Glomerular visceral epithelial cell (primary cell): ENCODE results near the gene ERCC2.
"Not testable (repeated sequence)": the region's sequence is repeated elsewhere in the genome, so short reads cannot be mapped to it uniquely, and the experiment has no call there.

Experiments
- DNase-seq: peaks from one replicate; pipeline ENCODE4 v3.0.0-alpha.2; 2016; ENCODE audit errors: extremely low spot score

The ERCC2 gene

GRCh38 chr19:45333609-45334303, 36.6 kb downstream of the ERCC2 start:
- no peak for DNase-seq

DNA sequence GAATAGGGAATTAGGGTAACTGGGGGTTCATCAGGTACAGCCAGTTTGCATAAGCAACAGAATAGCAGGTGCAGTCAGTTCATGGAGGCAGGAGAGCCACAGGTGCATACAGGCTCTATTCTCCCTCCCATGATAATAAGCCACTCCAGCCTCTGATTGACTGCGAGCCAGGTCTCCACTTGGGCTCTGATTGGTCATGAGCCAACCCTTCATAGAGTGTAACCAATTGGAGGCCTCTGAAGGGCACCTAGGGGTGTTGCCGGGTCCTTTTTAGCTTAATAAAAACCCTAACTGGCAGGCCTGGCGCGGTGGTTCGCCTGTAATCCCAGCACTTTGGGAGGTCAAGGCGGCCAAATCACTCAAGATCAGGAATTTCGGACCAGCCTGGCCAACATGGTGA, 39.0 kb downstream of the ERCC2 start:
- no peak for DNase-seq

DNA sequence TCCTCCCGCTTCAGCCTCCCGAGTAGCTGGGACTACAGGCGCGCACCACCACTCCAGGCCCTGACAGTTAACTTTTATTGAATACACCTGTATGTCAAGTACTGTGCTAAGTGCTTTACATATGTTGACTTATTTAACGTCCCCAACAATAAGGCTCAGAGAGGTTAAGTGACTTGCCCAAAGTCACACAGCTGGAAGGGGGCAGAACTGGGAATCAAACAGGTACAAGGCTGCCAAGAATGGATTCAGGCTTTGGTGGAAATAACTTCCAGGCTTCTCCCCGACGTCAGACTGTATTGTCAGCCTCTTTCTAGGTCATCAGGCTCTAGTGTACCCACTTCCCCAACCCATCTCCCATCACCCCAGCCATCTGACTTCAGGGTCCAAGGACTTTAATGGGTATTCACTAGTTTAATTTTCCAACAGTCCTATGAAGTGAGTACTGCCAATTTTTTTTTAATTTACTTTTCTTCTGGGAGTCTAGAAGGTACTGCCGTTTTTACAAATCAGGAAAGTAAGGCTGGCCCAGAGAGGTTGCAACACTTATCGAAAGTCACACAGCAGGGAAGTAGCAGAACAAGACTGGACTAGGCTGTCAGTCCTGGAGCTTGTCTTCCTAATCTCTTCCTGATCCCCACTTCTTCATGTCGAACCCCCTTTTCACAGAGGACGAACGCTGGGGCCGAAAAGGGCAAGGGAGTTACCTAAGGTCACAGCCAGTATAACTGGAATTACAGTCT, 42.8 kb downstream of the ERCC2 start:
- DNase-seq, result no peak

DNA sequence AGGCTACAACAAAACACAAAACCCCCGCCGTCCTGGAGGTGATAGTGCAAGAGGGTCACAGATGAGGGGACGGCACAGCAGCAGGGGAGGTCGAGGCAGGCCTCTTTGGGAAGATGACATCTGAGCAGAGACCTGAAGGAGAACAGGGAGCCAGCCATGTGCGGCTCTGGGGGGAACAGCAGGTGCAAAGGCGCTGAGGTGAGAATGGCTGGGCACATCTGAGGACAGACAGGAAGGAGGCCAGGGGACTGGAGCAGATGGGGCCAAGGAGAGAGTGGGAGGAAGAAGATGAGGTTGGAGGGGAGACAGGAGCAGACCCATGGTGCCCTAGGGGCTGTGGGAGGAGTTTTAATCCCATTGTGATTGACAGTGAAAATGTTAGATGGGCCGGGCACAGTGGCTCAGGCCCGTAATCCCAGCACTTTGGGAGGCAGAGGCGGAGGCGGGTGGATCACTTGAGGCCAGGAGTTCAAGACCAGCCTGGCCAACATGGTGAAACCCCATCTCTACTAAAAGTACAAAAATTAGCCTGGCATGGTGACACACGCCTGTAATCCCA, 45.9 kb downstream of the ERCC2 start:
- no peak for DNase-seq

- no peak for DNase-seq
These were observed 46.7 kb downstream of the ERCC2 start for GRCh38 chr19:45323671-45324081.

DNA sequence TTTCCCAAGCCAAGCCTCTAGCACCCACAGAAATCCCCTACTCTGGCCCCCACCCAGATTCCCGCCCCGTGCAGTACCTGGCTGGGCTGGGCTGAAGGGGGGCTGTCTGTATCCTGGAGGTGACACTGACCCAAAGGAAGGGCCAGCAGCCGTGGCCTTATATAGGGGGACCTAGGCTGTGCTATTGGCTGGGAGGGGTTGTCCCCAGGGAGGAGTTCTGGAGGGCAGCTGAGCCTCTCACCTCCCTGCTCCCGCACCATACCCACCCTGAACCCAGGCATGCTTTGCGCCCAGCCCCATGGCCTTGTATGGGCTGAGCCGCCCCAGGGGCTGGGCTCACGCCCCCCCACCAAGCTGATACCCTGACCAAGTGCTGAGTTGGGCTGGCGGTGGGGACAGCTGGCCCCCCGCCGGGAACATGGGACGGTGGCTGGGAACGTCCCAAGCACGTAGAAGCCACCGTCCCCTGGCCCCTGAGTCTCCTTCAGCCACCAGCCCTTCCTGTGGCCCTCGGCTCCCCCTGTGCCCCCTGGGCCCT, 47.6 kb downstream of the ERCC2 start, which contains the start of gene CKM:
TSS of gene CKM (minus strand) at position 132 of the 538 bp plus-strand sequence. CDS start 3,162 bp downstream, outside the sequence.
- DNase-seq, result no peak

DNA sequence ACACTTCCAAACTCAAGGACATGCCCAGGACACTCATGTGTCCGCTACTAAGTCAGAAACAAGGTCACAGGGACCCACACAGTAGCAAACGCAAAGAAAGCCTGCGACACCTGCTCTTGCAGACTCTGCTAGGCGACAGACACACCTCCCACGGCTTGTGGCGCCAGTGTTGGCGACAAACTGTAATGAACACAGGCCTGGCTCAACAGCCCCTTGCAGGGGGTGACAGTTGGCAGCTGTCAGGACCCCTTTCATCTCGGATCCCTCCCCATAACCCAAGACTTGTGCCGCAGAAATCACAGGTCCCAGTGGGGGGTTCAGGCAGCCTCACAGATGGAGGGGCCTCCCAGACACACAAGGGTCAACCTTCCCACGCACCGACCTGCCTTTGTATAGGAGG, 48.1 kb downstream of the ERCC2 start:
- no peak for DNase-seq

GRCh38 chr19:45321848-45322247, 48.5 kb downstream of the ERCC2 start:
- no peak for DNase-seq

DNA sequence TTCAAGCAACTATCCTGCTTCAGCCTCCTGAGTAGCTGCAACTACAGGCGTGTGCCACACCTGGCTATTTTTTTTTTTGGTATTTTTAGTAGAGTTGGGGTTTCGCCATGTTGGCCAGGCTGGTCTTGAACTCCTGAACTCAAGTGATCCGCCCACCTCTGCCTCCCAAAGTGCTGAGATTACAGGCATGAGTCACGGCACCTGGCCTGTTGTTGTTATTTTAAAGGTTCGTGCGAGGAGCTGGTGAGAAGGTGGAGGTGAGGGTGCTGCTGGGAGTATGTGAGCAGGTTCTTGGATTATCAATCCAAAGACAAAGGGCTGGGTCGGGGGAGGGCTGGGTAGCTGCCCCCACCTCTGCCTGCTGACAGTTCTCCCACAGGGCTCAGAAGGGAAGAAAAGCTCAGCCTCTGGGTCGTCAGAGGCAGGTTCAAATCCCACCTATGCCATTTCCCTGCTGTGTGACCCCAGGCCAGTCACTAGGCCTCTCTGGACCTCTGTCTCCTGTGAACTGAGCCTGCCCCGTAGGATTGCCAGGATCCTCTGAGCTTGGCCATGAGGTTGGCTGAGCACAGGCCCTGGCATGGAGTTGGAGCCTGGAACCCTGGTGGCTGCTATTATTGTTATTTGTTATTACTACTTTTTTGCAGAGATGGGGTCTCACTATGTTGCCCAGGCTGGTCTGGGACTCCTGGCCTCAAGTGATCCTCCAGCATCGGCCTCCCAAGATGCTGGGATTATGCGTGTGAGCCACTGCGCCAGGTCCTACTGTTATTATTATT, 49.2 kb downstream of the ERCC2 start:
- DNase-seq, result no peak

GRCh38 chr19:45315304-45315703, 55.1 kb downstream of the ERCC2 start:
- no peak for DNase-seq

DNA sequence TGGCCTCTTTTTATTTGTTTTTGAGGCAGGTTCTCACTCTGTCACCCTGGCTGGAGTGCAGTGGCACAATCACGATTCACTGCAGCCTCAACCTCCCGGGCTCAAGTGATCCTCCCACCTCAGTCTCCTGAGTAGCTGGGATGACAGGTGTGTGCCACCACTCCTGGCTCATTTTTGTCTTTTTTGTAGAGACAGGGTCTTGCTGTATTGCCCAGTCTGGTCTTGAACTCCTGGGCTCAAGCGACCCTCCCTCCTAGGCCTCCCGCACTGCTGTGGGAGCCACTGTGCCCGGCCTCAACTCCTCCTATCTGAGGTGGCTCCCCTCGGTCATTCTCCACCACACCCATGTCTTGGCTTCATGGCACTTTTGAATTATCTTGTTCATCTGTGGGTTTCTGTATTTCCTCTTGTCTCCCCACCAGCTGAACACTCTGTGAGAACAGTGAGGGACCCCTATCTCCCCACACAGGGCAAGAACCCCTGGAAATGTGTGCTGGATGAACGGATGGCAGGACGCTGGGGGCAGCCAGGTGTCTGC, 55.6 kb downstream of the ERCC2 start:
- DNase-seq, result no peak

DNA sequence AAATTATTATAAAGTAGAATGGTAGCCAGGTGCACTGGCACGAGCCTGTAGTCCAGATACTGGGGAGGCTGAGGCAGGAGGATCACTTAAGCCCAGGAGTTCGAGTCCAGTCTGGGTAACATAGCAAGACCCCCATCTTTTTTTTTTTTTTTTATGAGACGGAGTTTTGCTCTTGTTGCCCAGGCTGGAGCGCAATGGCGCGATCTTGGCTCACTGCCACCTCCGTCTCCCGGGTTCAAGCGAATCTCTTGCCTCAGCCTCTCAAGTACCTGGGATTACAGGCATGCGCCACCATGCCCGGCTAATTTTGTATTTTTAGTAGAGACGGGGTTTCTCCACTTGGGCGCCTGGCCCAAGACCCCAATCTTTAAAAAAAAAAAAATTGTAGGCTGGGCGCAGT, 58.1 kb downstream of the ERCC2 start:
- DNase-seq, result not testable (repeated sequence)

GRCh38 chr19:45311621-45312020, 58.8 kb downstream of the ERCC2 start:
- DNase-seq, result no peak

GRCh38 chr19:45309322-45309721, 61.1 kb downstream of the ERCC2 start:
- DNase-seq, result not testable (repeated sequence)

- DNase-seq, result no peak
These were observed 63.0 kb downstream of the ERCC2 start for GRCh38 chr19:45307361-45307760.

DNA sequence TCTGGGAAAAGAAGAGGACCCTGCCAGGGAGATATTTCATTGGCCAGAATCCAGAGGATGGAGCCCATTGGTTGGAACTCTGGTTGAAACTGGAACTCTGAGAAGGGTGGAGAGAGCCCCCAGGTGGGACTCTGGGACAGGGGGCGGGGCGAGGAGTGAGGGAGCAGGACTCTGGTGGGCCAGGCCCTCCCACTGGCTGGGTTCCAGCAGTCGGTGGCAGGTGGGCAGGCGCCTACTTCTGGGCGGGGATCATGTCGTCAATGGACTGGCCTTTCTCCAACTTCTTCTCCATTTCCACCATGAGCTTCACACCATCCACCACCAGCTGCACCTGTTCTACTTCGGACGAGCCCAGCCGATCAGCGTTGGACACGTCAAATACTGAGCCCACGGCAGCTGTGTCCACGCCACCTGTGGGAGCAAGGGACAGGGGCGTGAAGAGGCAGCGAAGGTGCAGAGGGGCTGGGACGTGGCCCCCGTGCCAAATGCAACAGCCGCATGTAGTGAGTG, 63.8 kb downstream of the ERCC2 start:
- DNase-seq, result no peak

- no peak for DNase-seq
These were observed 64.3 kb downstream of the ERCC2 start for GRCh38 chr19:45306040-45306439.

DNA sequence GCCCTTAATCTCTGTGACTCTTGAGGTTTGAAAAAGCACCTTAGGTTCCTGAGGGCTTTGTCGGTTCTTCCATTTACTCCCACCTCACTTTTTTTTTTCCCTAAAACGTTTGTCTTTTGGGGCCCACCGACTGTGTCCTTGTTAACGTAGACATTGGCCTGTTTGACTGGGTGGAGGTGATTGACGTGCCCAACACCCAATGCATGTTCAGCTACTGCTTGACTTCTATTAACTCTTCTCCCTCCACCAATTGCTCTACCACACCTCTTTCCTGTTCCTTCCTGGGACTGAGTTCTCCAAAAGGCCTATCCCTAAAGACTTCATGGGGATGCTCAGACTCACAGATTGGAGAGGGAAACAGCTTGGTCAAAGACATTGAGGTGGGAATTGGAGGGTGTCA, 65.0 kb downstream of the ERCC2 start:
- no peak for DNase-seq

- DNase-seq, result no peak
These were observed 65.4 kb downstream of the ERCC2 start for GRCh38 chr19:45305007-45305406.

- DNase-seq, result no peak
These were observed 66.0 kb downstream of the ERCC2 start for GRCh38 chr19:45304141-45304926.
